Erythroblast (primary cell): ENCODE results near the gene FAM167B.
"Not testable (repeated sequence)": the region's sequence is repeated elsewhere in the genome, so short reads cannot be mapped to it uniquely, and the experiment has no call there.

ENCODE experiments used
- DNase-seq, 2 experiments: peaks; one replicate each; lab custom pipeline; 2025; lab: John Stamatoyannopoulos, UW
- GATA1 ChIP-seq: IDR thresholded peaks from 2 replicates; pipeline ENCODE4 v1.6.1; 2011; ENCODE audit warnings: low read depth, mild to moderate bottlenecking, control low read depth, low read length, moderate library complexity
- POLR2A ChIP-seq: IDR thresholded peaks from 2 replicates; pipeline ENCODE4 v1.6.1; 2011; ENCODE audit warnings: mild to moderate bottlenecking, low read length

FAM167B gene

GRCh38 chr1:32239790-32240139 lies 7.3 kb upstream of the FAM167B start:
- TF ChIP-seq GATA1 = no peak
- TF ChIP-seq POLR2A = peak; percentile 11
- DNase-seq = no peak

- TF ChIP-seq GATA1 (no peak), POLR2A (no peak)
- peak; percentile 26 to 61 for DNase-seq
Measured at GRCh38 chr1:32240140-32240951, 6.7 kb upstream of the FAM167B start.

- peak; percentile 33 to 49 for DNase-seq
- no peak for TF ChIP-seq GATA1
- TF ChIP-seq POLR2A = no peak
Measured at GRCh38 chr1:32241001-32241763, 5.8 kb upstream of the FAM167B start.

- DNase-seq = no peak
- no peak for TF ChIP-seq GATA1
- no peak for TF ChIP-seq POLR2A
Measured at GRCh38 chr1:32242341-32242851, 4.6 kb upstream of the FAM167B start.

- no peak for TF ChIP-seq POLR2A
- DNase-seq = no peak
Measured at GRCh38 chr1:32247452-32247851, 430 bp downstream of the FAM167B start.

GRCh38 chr1:32247983-32248889 lies 1.2 kb downstream of the FAM167B start:
- peak; percentile 74 to 83 for DNase-seq
- no peak for TF ChIP-seq GATA1
- no peak for TF ChIP-seq POLR2A

GRCh38 chr1:32249831-32250525 lies 3.0 kb downstream of the FAM167B start:
- DNase-seq = no peak
- no peak for TF ChIP-seq GATA1
- TF ChIP-seq POLR2A = no peak

- TF ChIP-seq POLR2A (no peak), GATA1 (no peak)
- no peak for DNase-seq
Measured at GRCh38 chr1:32250893-32251716, 4.1 kb downstream of the FAM167B start, which contains the start of gene LCK. LCK (plus strand) TSS chr1:32251265; CDS start chr1:32274330, 23,065 bp downstream.

GRCh38 chr1:32255072-32256071 lies 8.3 kb downstream of the FAM167B start:
- TF ChIP-seq GATA1 (no peak), POLR2A (no peak)
- no peak for DNase-seq

- no peak for TF ChIP-seq GATA1
- TF ChIP-seq POLR2A = no peak
- DNase-seq = no peak
Measured at GRCh38 chr1:32256473-32257226, 9.6 kb downstream of the FAM167B start.

GRCh38 chr1:32257227-32257508 lies 10.1 kb downstream of the FAM167B start:
- DNase-seq = no peak
- TF ChIP-seq POLR2A (no peak), GATA1 (no peak)

- DNase-seq = not testable (repeated sequence)
Measured at GRCh38 chr1:32263236-32263593, 16.2 kb downstream of the FAM167B start.
